GM12874 (cell line): Measurements from ENCODE around the gene FSD2.

Experiments
- TF ChIP-seq, protein P1 (sequence below): IDR thresholded peaks from 2 replicates; pipeline ENCODE4 v1.5.1; 2011; ENCODE audit warnings: low read depth, mild to moderate bottlenecking, control low read depth, low read length, moderate library complexity; ENCODE audit not compliant: insufficient read depth

FSD2 gene

GRCh38 chr15:82714016-82714415 is 91.9 kb downstream of the FSD2 start:
- TF ChIP-seq, protein P1, sequence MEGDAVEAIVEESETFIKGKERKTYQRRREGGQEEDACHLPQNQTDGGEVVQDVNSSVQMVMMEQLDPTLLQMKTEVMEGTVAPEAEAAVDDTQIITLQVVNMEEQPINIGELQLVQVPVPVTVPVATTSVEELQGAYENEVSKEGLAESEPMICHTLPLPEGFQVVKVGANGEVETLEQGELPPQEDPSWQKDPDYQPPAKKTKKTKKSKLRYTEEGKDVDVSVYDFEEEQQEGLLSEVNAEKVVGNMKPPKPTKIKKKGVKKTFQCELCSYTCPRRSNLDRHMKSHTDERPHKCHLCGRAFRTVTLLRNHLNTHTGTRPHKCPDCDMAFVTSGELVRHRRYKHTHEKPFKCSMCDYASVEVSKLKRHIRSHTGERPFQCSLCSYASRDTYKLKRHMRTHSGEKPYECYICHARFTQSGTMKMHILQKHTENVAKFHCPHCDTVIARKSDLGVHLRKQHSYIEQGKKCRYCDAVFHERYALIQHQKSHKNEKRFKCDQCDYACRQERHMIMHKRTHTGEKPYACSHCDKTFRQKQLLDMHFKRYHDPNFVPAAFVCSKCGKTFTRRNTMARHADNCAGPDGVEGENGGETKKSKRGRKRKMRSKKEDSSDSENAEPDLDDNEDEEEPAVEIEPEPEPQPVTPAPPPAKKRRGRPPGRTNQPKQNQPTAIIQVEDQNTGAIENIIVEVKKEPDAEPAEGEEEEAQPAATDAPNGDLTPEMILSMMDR = no peak

DNA sequence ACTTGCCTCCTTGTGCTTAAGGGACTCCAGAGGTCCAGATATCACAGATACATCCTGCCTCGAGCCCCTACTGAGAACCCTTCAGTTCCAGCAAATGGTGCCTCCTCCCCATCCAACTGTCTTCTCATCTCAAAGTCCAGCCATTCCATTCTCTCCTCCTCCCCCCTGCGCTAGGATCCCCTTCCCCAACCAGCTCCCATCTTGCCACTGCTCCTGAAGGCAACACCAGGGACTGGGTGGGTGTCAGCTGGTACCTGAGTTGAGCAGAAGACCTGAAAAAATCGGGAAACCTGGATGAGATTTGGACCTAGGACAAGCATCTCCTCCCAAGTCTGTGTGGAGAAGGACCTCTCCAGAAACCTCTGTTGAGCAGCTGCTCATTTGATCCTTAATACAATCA is 93.8 kb downstream of the FSD2 start:
- TF ChIP-seq, protein P1 = no peak

- TF ChIP-seq, protein P1 = no peak
Measured at GRCh38 chr15:82710926-82711490, 94.9 kb downstream of the FSD2 start.

DNA sequence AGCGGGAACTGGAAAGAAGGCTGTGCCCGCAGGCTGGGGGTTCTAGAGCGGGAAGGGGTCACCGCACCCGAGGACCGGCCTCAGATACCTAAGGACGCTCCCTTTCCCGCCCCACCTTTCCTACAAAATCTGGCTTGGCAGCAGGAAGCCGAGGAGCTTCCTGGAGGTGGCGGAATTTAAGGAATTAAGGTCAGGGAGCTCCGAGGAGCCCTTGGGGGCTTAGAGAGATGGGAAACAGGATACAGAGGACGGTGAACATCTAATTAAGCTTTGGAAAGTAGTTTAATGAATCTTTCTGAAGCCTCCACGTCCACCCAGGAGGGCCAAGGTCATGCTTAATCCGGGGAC is 95.7 kb downstream of the FSD2 start:
- TF ChIP-seq, protein P1 = no peak

DNA sequence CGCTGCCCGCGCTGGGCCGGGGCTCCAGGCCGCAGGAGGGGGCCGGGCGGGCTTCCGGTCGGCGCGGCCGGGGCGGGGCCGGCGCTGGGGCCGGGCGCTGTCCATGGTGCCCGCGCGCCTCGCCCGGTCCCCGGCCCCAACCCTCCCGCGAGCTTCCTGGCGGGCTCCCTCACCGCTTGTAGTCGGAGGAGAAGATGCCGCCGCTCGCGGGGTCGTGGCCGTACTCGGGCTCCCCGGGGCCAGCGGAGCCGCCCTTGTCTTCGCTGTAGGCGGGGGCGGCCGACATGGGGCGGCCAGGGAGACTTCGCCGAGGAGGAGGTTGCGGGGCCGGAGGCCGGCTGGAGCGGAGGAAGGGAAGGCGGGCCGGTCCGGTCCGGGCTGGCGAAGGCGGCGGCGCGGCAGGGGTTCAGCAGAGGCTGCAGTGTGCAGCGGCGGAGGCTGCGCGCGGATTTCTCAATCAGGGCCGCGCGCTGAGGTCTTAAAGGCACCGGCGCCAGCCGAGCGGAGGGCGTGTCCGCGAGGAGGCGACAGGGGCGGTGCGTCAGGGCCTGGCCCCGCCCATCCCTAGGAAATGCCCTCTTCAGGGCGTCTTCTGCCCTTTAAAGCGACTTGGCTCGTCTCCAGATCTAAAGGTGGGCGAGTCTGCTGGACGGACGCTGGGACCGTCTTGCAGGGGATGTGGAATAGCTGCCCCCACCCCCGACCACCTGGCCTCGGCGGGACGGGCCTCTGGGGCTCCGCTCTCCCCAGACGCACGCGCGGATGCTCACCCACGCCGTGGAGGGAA is 96.3 kb downstream of the FSD2 start, which contains the start of gene AP3B2:
TSS of gene AP3B2 (minus strand) at position 455 of the 787 bp plus-strand sequence. CDS start at position 286, 169 bp downstream.
- TF ChIP-seq, protein P1 = no peak

GRCh38 chr15:82709081-82709420 is 96.8 kb downstream of the FSD2 start:
- TF ChIP-seq, protein P1 = no peak
